Fibroblast of skin of back (primary cell): ENCODE measurements around the gene DNM3.

Experiments
- DNase-seq: peaks from one replicate; pipeline ENCODE4 v3.0.0-alpha.2; 2013

Gene DNM3

GRCh38 chr1:172241540-172241939 lies 400.2 kb downstream of the DNM3 start:
- DNase-seq, result no peak

DNA sequence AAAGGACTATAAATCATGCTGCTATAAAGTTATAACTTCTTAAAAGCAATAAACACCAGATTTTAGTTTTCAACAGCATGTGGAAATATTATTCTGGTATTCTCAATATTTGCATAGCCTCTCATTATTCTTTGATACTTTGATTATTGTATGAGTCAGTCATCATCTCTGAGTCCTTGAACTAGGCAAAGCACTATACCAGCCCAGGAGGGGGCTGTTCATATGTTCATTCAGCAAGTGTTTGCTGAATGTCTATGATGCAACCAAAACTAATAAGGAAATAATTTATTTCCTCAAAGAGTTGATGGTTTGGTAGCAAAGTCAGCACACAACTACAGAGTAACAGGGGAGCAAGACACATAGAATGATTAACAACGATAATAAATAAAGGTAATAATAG lies 403.6 kb downstream of the DNM3 start:
- no peak for DNase-seq

DNA sequence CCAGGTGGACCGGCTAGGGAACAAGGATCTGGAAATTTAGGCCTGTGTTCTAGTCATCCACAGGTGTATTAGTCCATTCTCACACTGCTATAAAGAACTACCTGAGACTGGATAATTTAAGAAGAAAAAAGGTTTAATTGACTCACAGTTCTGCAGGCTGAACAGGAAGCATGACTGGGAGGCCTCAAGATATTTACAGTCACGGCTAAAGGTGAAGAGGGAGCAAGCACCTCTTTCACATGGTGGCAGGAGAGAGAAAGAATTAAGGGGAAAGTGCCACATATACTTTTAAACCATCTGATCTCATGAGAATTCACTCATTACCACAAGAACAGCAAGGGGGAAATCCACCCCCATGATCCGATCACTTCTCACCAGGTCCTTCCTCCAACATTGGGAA lies 404.5 kb downstream of the DNM3 start:
- no peak for DNase-seq

DNA sequence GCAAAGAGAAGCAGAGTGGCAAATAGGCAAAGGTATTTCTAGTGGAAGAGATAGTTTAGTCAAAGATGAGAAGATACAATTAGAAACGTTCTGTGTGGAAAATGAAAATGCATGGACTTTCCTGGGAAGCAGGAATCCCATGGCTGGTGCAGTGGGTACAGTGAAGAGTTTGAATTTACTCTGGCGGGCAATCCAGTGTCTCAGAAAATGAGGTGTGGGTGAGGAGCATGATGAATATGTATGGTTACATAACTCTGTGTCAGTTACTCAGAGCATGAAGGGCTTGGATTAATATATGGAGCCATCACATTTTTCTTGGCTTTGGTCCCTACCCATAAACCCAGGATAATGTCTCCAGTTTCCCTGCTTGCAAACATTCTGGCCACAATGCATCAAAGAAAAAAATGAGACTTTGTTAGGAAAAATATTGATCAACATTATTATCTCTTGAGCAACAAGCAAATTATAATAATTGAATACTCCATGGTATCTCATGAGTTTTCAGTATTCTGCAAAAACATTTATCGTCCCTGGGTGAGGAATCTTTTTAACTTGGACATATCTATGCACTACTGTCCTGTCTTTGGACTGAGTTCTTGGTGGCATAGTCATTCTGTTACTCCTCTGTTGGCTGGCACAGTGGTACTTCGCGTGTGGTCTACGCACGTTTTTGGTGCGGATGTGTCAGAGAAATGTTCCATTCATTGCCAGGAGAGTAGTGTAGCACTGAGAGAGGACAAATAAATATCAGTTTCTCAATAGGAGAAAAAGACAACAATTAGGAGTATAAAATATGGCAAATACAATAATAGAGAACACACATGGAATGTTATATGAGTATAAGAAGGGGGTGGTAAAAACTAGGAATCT lies 405.5 kb downstream of the DNM3 start:
- DNase-seq, result peak; percentile 25

- no peak for DNase-seq
Measured at GRCh38 chr1:172251486-172251885, 410.2 kb downstream of the DNM3 start.

GRCh38 chr1:172252321-172252720 lies 411.0 kb downstream of the DNM3 start:
- peak; percentile 84 for DNase-seq

GRCh38 chr1:172252958-172253357 lies 411.7 kb downstream of the DNM3 start:
- no peak for DNase-seq

GRCh38 chr1:172254521-172255222 lies 413.4 kb downstream of the DNM3 start:
- peak; percentile 95 for DNase-seq

- no peak for DNase-seq
Measured at GRCh38 chr1:172255223-172255560, 413.9 kb downstream of the DNM3 start.

DNA sequence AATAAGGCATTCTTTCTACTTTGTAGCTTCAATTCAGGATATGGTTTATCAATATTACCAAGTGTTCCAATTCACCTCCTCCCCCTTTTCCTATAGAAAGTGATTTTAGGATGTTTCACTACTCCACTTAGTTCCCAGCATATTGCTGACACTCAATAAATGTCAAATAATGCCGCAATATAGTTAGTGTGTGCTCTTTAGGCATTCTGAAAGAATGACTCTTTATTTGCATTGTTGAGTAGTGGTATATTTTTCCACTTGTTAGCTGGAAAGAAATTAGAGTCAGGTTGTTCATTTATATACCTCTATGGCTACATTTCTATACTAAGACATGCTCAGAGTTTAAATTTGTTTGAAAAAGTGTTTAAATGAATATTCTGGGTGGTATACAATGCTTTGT lies 424.6 kb downstream of the DNM3 start:
- DNase-seq, result no peak

GRCh38 chr1:172266528-172267174 lies 425.4 kb downstream of the DNM3 start:
- DNase-seq, result no peak

DNA sequence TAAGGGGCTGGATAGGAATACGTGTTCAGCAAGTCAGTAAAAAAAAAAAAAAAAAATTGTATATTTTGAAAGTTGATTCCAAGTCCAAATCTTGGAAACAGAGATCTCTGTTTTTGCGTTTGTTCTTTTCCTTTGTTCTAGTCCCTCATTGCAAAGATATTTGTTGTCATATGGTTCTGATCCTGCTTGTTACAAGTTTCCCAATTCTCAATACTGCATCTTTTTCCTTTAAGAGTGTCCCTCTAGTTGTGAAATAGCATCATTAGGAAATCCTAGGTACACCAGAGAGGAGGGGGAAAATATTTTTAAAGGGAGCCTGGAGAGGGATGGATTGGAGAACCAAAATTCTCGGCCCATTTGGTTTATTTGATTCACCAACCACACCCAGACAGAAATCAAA lies 426.9 kb downstream of the DNM3 start:
- no peak for DNase-seq

DNA sequence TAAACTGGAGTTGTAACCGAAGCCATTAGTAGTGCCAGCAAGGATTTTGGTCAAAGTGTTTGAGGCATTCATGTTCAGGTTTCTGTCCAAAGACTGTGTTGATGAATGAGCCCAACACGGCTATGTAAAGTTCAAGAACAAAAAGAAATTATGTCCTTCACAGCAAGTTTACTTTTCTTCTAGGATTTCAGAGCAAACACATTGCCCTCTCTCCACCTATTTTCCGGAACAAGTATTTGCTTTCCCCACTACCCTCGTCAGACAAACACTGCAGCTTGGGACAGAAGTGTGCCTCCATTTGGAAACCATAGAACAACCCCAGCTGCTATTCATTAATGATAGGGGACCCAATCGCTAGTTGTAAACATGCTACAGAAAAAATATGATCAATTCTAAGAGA lies 427.8 kb downstream of the DNM3 start:
- no peak for DNase-seq

DNA sequence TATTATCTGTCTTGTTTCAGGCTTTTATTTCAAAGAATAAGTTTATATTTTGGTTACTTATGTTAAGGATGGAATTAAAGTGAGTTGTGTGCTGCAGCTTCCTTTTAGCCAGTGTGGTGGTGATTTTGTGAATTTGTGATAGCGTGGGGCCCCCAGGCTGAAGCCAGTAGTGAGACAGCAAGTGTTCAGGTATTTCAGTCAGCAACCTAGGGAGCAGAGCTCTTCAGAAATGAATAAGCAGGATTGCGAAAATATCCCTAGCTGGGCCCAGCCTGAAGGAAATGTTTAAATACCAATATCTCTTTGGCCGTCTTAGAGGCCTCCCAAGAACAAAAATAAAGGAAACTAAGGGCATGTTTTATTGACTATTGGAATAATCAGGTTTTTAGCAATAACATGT lies 428.3 kb downstream of the DNM3 start:
- DNase-seq, result no peak

DNA sequence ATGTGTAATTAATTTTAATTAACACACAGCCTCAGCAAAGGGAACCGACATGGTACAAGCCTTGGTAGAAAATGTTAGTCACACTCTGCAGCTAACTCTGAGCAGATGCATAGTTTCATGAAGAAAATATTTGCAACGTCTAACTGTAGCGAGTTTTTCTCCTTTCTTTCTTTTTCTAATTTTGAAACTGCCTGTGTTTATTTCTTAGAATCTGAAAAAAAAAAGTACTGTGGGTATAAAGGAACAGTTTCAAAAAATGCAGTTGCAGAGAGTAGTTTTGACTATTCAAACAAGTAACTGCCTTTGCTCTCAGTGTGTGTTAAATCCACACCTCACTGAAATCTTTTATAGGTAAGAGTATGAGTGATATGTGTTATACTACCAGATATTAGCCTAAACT lies 429.3 kb downstream of the DNM3 start:
- peak; percentile 47 for DNase-seq

- DNase-seq, result no peak
Measured at GRCh38 chr1:172272087-172272486, 430.8 kb downstream of the DNM3 start.

DNA sequence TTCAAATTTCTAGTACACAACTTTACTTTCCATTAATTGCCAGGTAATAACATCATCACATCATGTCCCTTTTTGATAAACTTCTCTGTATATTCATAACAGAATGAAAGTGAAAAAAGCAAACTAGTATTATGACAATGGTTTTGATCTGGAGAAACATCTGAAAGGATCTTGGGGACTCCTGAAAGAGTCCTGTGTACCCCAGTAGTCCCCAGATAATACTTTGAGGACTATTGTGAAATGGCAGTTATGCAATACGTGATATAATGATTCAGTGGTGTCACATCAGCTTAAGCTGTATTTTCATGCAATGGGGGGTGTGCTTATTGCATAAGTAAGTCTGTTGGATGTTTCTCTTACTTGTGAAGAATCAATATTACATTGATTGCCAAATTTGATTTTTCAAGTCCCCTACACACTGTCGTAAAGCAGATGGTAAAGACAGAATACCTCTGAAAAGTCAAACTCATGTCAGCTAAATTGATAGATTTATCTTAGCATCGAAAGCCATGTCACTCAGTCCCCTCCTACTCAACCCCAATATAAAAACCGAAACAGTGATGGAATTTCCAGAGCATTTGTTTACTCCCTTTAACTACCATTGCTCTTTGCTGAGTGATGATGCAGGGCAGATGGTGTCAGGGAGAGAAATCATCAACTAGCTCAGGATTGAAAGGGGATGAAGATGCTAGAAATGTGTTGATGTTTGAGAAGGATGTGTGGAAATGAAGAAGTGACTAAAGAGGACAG lies 432.5 kb downstream of the DNM3 start:
- no peak for DNase-seq

- DNase-seq, result no peak
Measured at GRCh38 chr1:172275478-172275877, 434.2 kb downstream of the DNM3 start.

- no peak for DNase-seq
Measured at GRCh38 chr1:172276120-172276818, 435.0 kb downstream of the DNM3 start.

GRCh38 chr1:172277275-172277674 lies 436.0 kb downstream of the DNM3 start:
- DNase-seq, result peak; percentile 61

DNA sequence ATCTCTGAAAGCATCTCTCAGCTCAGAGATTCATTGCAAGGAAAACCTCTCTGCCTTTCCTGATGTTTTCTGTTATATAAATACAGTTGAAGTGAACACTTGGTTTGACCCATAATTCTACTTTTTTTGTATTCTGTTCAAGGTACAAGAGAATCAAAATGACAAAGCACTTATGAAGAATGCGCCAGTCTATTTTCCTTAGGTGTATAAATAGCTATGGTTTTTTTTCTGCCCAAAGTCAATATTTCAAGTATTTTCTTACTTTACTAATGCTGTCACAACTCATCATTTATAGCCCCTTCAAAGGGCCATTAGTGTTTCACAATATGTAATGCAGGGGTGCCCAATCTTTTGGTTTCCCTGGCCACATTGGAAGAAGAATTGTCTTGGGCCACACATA lies 436.7 kb downstream of the DNM3 start:
- no peak for DNase-seq

DNA sequence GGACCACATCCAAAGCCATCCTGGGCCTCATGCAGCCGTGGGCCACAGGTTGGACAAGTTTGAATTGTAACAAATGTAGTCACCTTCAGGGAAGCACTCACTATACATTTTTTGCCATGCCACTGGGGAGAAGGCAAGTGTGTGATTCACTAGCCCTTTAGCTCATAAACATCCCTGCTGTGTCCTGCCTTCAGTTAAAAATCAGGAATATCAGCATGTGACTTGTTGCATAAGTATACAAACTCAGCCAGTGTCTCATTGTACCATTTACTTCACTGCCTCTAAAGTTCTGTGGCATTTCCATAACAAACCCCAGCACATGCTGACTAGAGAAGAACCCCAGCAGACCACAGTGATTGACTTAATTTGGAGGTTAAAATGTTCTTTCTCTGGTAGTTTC lies 437.2 kb downstream of the DNM3 start:
- peak; percentile 77 for DNase-seq
